Gastrocnemius medialis (tissue), 4 donors: Measurements from ENCODE around the gene SETD1B. TPM values are rescaled to one million over a fixed set of nuclear protein-coding genes. Genes with fewer than 3 reads are reported as not detected.

ENCODE experiments used
- ATAC-seq, 2 donors: fragments of 150-250 bp; one replicate each; pipeline ENCODE4 v1.9.1; 2016
- DNase-seq, 2 donors: peaks; one replicate each; pipeline ENCODE4 v3.0.0-alpha.2; 2019
- H3K27ac ChIP-seq, 4 donors: fragments of 200-600 bp; sonication (generic); 1 replicate in 1 of 4; 2 replicates in 3 of 4; pipeline ENCODE4 v1.5.1; 2016 to 2018; ENCODE audit warnings: mild to moderate bottlenecking in 2 of 4, moderate library complexity in 1 of 4
- H3K27me3 ChIP-seq, 3 donors: fragments of 200-600 bp; sonication (generic) in 2 of 3; 1 replicate in 1 of 3; 2 replicates in 2 of 3; pipeline versions ENCODE4 v1.5.1 to v1.6.0; 2016 to 2019; ENCODE audit warnings: mild to moderate bottlenecking in 1 of 3, moderate library complexity in 1 of 3
- H3K36me3 ChIP-seq, 2 donors: fragments of 200-600 bp; sonication (generic) in 1 of 2; one replicate each; pipeline ENCODE4 v1.5.1; 2017 to 2018
- H3K4me1 ChIP-seq, 2 donors: fragments of 200-600 bp; sonication (generic) in 1 of 2; one replicate each; pipeline ENCODE4 v1.5.1; 2016 to 2017; ENCODE audit warnings: mild to moderate bottlenecking in 2 of 2
- H3K4me3 ChIP-seq, 4 donors: fragments of 200-600 bp; sonication (generic) in 3 of 4; 1 replicate in 1 of 4; 2 replicates in 3 of 4; pipeline ENCODE4 v1.5.1; 2016 to 2019; ENCODE audit warnings: mild to moderate bottlenecking in 2 of 4
- H3K9me3 ChIP-seq, 3 donors: fragments of 200-600 bp; sonication (generic) in 2 of 3; 1 replicate in 1 of 3; 2 replicates in 2 of 3; pipeline ENCODE4 v1.5.1; 2016 to 2019
- CTCF ChIP-seq, 5 experiments: fragments of 450-650 bp in 3 of 5; fragments of 200-600 bp in 2 of 5; sonication (generic) in 2 of 5; IDR thresholded peaks in 4 of 5; conservative IDR thresholded peaks in 1 of 5; 1 replicate in 4 of 5; 2 replicates in 1 of 5; pipeline ENCODE4 v1.5.1; 2016 to 2019; ENCODE audit warnings: antibody characterized with exemption in 5 of 5, mild to moderate bottlenecking in 3 of 5, moderate library complexity in 3 of 5
- POLR2A ChIP-seq, 2 donors: fragments of 450-650 bp; IDR thresholded peaks; one replicate each; pipeline ENCODE4 v1.6.1; 2017; ENCODE audit warnings: antibody characterized with exemption in 2 of 2, mild to moderate bottlenecking in 2 of 2, moderate library complexity in 2 of 2
- in situ Hi-C, 4 donors: fragments of 200-750 bp; cut with MboI; loops; one replicate each; pipeline versions ENCODE4 v1.15.0 to v1.8.0; 2017; ENCODE audit warnings: low sequenced_read_pairs in 4 of 4
- intact Hi-C: fragments of 100-400 bp; cut with DNase I; formaldehyde crosslinking; loops from one replicate; pipeline ENCODE4 v1.15.1; 2023; ENCODE audit warnings: low total_unique reads
- total RNA-seq, 4 donors: library from RNA; depleted of rRNA; stranded (reverse); fragments of >200 nt; gene quantifications; one replicate each; pipeline versions ENCODE4 v1.1.0 to v1.2.3, GENCODE V29; 2016

Gene SETD1B
- total RNA-seq, 4 donors from 2014 or later, result 2.2 to 9.3 (median 6.2) TPM

DNA sequence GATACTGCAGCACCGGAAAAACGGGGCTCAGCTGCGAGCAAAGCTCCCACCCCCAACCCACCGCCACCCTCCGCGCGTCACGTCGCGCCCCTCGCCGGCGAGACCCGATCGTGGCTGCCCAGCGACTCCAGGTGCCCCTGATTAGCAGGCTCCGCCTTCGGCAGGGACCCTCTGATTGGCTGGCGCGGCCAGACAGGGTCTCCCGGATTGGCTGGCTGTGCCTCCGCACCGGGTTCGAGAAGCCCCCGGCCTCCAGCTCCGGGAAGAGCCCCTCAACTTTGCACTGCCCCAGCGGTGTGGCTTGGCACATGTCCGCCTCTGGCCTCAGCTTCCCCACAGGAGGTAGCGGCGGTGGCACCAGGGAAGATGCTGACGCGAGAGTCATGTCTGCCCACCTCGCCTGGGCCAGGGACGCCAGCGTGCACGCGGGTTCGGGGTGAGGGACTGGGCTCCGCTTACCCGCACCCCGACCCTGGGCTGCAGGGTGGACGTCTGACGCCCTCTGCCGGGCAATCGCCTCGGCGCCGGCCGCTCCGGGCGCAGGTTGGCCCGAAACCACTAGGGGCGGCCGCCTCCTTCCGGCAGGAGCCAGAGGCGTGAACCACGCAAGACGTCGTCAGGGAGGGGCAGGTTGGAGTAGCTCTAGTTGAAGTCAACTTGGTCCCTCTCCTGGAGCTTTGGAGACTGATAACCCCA, 9.8 kb upstream of the SETD1B start:
- no peak for TF ChIP-seq POLR2A (IDR thresholded peaks at IDR 0.05)
- peak; percentile 99 to 100 (median 100) for TF ChIP-seq CTCF (IDR thresholded peaks at IDR 0.05 in 4 of 5, conservative IDR thresholded peaks at IDR 0.05 in 1 of 5)
- DNase-seq, result peak; percentile 80 to 88
- H3K27ac ChIP-seq, result peak overlapping the region; percentile 97 to 100 (median 99)
- intact Hi-C loops, result loop anchor here (1.0 to 2.0 kb wide), 4 partner anchors 17 to 97 kb away; partner anchors contain the start of genes PSMD9 and TMEM120B
- in situ Hi-C loops, result loop anchor here in 3 of 4 donors (5.0 to 10.0 kb wide), 3 partner anchors 91 to 99 kb away; partner anchors contain the start of gene PSMD9 (in 3 of the 3)
- H3K9me3 ChIP-seq, result no peaks in the 10 kb centered on the region
- no peaks in the 10 kb centered on the region for H3K27me3 ChIP-seq
- peaks cover 55 to 56% of the 10 kb centered on the region in 2 donors for H3K4me1 ChIP-seq
- H3K36me3 ChIP-seq, result no peaks in the 10 kb centered on the region
- ATAC-seq, result peak; percentile 47 to 58
- H3K4me3 ChIP-seq, result peak overlapping the region; percentile 56 to 73 (median 59)

DNA sequence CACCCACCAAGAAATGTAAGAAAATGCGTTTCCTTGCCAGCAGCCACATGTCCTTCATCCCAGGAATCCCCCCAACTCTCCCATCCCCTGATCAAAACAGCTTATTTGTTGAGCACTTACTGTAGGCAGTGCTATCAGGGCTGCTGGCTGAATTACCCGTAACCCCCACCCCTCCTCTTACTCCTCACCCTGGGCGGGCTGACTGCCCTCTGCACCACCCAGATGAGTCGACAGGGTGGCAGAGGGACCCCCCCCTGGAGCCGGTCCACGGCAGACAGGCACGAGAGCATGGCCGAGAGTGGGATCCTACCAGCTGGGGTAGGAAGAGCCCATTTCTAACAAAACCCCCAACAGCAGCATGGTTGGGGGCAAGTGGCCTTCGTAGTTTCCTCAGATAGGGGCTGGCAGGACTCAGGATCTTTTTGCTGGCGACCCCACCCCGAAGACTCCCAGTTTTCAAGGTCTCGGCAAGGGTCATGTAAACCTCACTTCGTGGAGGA, 9.2 kb upstream of the SETD1B start:
- ATAC-seq (peak; percentile 1 to 2), DNase-seq (no peak)
- intact Hi-C loops, result loop anchor here (1.0 to 5.0 kb wide), 7 partner anchors 18 to 228 kb away; partner anchors contain the start of genes BCL7A, ORAI1, PSMD9 and TMEM120B
- no peaks in the 10 kb centered on the region for H3K36me3 ChIP-seq
- H3K4me1 ChIP-seq, result peaks cover 53 to 57% of the 10 kb centered on the region in 2 donors
- H3K9me3 ChIP-seq, result no peaks in the 10 kb centered on the region
- peak overlapping the region; percentile 97 to 100 (median 99) for H3K27ac ChIP-seq
- H3K27me3 ChIP-seq, result no peaks in the 10 kb centered on the region
- H3K4me3 ChIP-seq, result peak overlapping the region; percentile 15 to 73 (median 58)
- TF ChIP-seq CTCF (IDR thresholded peaks at IDR 0.05 in 4 of 5, conservative IDR thresholded peaks at IDR 0.05 in 1 of 5) (no peak), POLR2A (IDR thresholded peaks at IDR 0.05) (no peak)
- in situ Hi-C loops, result loop anchor here in 3 of 4 donors (5.0 to 10.0 kb wide), 3 partner anchors 90 to 100 kb away; partner anchors contain the start of gene PSMD9 (in 3 of the 3)

- no peaks in the 10 kb centered on the region for H3K36me3 ChIP-seq
- intact Hi-C loops, result loop anchor here (1.0 to 5.0 kb wide), 5 partner anchors 17 to 227 kb away; partner anchors contain the start of genes BCL7A, ORAI1 and TMEM120B
- ATAC-seq (peak; percentile 30 to 39), DNase-seq (peak; percentile 70 to 88)
- H3K27me3 ChIP-seq, result no peaks in the 10 kb centered on the region
- in situ Hi-C loops, result loop anchor here in 3 of 4 donors (10.0 kb wide), 2 partner anchors 90 to 100 kb away; partner anchors contain the start of gene PSMD9 (in 3 of the 3)
- H3K4me3 ChIP-seq, result peak overlapping the region; percentile 15 to 86 (median 45)
- H3K4me1 ChIP-seq, result peaks cover 53 to 57% of the 10 kb centered on the region in 2 donors
- H3K27ac ChIP-seq, result peak overlapping the region; percentile 97 to 100 (median 99)
- no peaks in the 10 kb centered on the region for H3K9me3 ChIP-seq
- TF ChIP-seq POLR2A (IDR thresholded peaks at IDR 0.05) (no peak), CTCF (IDR thresholded peaks at IDR 0.05 in 4 of 5, conservative IDR thresholded peaks at IDR 0.05 in 1 of 5) (peak; percentile 96 to 99 (median 98))
Measured at GRCh38 chr12:121795034-121795968, 8.5 kb upstream of the SETD1B start.
